Keratinocyte (primary cell): ENCODE results near the gene DUSP18.

Source experiments
- EZH2 ChIP-seq: IDR thresholded peaks from one replicate; pipeline ENCODE4 v1.6.1; 2012; ENCODE audit warnings: inconsistent platforms, mild to moderate bottlenecking, low read length, moderate library complexity
- TF ChIP-seq, protein P1 (sequence below), 3 experiments: IDR thresholded peaks in 1 of 3; conservative IDR thresholded peaks in 1 of 3; optimal IDR thresholded peaks in 1 of 3; 2 replicates in 2 of 3; 3 replicates in 1 of 3; pipeline versions ENCODE3 to v1.5.1; 2011; ENCODE audit warnings: low read length in 3 of 3, mild to moderate bottlenecking in 3 of 3, moderate library complexity in 2 of 3, control low read depth in 1 of 3, inconsistent platforms in 1 of 3; ENCODE audit not compliant: insufficient read depth in 2 of 3; ENCODE audit errors: extremely low read depth in 1 of 3

- TF ChIP-seq, protein P1, sequence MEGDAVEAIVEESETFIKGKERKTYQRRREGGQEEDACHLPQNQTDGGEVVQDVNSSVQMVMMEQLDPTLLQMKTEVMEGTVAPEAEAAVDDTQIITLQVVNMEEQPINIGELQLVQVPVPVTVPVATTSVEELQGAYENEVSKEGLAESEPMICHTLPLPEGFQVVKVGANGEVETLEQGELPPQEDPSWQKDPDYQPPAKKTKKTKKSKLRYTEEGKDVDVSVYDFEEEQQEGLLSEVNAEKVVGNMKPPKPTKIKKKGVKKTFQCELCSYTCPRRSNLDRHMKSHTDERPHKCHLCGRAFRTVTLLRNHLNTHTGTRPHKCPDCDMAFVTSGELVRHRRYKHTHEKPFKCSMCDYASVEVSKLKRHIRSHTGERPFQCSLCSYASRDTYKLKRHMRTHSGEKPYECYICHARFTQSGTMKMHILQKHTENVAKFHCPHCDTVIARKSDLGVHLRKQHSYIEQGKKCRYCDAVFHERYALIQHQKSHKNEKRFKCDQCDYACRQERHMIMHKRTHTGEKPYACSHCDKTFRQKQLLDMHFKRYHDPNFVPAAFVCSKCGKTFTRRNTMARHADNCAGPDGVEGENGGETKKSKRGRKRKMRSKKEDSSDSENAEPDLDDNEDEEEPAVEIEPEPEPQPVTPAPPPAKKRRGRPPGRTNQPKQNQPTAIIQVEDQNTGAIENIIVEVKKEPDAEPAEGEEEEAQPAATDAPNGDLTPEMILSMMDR (optimal IDR thresholded peaks at IDR 0.05 in 1 of 3, IDR thresholded peaks at IDR 0.05 in 1 of 3, conservative IDR thresholded peaks at IDR 0.05 in 1 of 3; ENCODE audit: extremely low read depth in 1 of 3, insufficient read depth in 2 of 3, low read length in 3 of 3), result no peak
- no peak for TF ChIP-seq EZH2
Observed at GRCh38 chr22:30702856-30703255, 35.2 kb upstream of the DUSP18 start.
